WTC11 (cell line): ENCODE data around the gene KDM2A. TPM values are rescaled to one million over a fixed set of nuclear protein-coding genes. Genes with fewer than 3 reads are reported as not detected.

Experiments used
- ATAC-seq: fragments of 200-7000 bp; cut with Tn5 transposase; 2 replicates; pipeline ENCODE4 v1.10.0; 2021; ENCODE audit warnings: mild to moderate bottlenecking, moderate library complexity
- CTCF ChIA-PET: fragments of 300-600 bp; sonication (Branson Sonifier 250); formaldehyde crosslinking; loops from one replicate; lab custom pipeline; 2021; ENCODE audit warnings: antibody characterized with exemption; lab: Charles Lee
- POLR2A ChIA-PET: fragments of 350-600 bp; sonication (Branson Sonifier 250); formaldehyde crosslinking; loops from one replicate; lab custom pipeline; 2021; ENCODE audit warnings: antibody characterized with exemption; lab: Charles Lee
- DNase-seq: peaks from one replicate; pipeline ENCODE4 v3.0.0; 2021; ENCODE audit warnings: low spot score
- H3K27ac Mint-ChIP-seq: 2 replicates; pipeline ENCODE4 v1.8.0; 2021; ENCODE audit warnings: mixed read lengths
- H3K27me3 Mint-ChIP-seq: 2 replicates; pipeline ENCODE4 v1.8.0; 2021; ENCODE audit warnings: low read depth, mild to moderate bottlenecking, moderate library complexity, mixed read lengths
- H3K36me3 Mint-ChIP-seq: 2 replicates; pipeline ENCODE4 v1.8.0; 2021; ENCODE audit warnings: mixed read lengths
- H3K4me1 Mint-ChIP-seq: 2 replicates; pipeline ENCODE4 v1.8.0; 2022; ENCODE audit warnings: mixed read lengths
- H3K4me3 Mint-ChIP-seq: 2 replicates; pipeline ENCODE4 v1.8.0; 2021; ENCODE audit warnings: mild to moderate bottlenecking, moderate library complexity, mixed read lengths
- H3K9me3 Mint-ChIP-seq: 2 replicates; pipeline ENCODE4 v1.8.0; 2021; ENCODE audit warnings: mixed read lengths
- ELF4 ChIP-seq: sonication (generic); formaldehyde crosslinking; IDR thresholded peaks from 2 replicates; pipeline ENCODE4 v1.8.1; 2022; ENCODE audit warnings: low read depth, mild to moderate bottlenecking, moderate library complexity, missing genetic modification reagents
- ERG ChIP-seq: fragments of 250-450 bp; sonication (Bioruptor Pico); IDR thresholded peaks from 2 replicates; pipeline ENCODE4 v1.8.0; 2021; ENCODE audit warnings: mild to moderate bottlenecking
- NR2C2 ChIP-seq: sonication (generic); formaldehyde crosslinking; IDR thresholded peaks from 2 replicates; pipeline ENCODE4 v1.8.0; 2022; ENCODE audit warnings: mild to moderate bottlenecking, missing genetic modification reagents
- OVOL2 ChIP-seq: fragments of 250-450 bp; sonication (Bioruptor Pico); IDR thresholded peaks from 2 replicates; pipeline ENCODE4 v1.9.0; 2021; ENCODE audit warnings: mild to moderate bottlenecking, borderline replicate concordance
- RELA ChIP-seq: sonication (generic); formaldehyde crosslinking; IDR thresholded peaks from 2 replicates; pipeline ENCODE4 v1.8.1; 2022; ENCODE audit warnings: missing genetic modification reagents, mild to moderate bottlenecking, borderline replicate concordance
- RORB ChIP-seq: fragments of 250-450 bp; sonication (Bioruptor Pico); IDR thresholded peaks from 2 replicates; pipeline ENCODE4 v1.9.0; 2021; ENCODE audit warnings: mild to moderate bottlenecking
- ZNF121 ChIP-seq: sonication (generic); formaldehyde crosslinking; IDR thresholded peaks from 2 replicates; pipeline ENCODE4 v1.8.0; 2023; ENCODE audit warnings: missing genetic modification reagents
- ZNF138 ChIP-seq: sonication (generic); formaldehyde crosslinking; conservative IDR thresholded peaks from 2 replicates; pipeline ENCODE4 v1.8.1; 2022; ENCODE audit warnings: mild to moderate bottlenecking, moderate library complexity, missing genetic modification reagents
- ZNF232 ChIP-seq: sonication (generic); formaldehyde crosslinking; IDR thresholded peaks from 2 replicates; pipeline ENCODE4 v1.8.0; 2022; ENCODE audit warnings: mild to moderate bottlenecking, missing genetic modification reagents
- ZNF532 ChIP-seq: fragments of 250-450 bp; sonication (Bioruptor Pico); IDR thresholded peaks from 2 replicates; pipeline ENCODE4 v1.9.0; 2021; ENCODE audit warnings: mild to moderate bottlenecking, borderline replicate concordance
- total RNA-seq: library from RNA; stranded (reverse); gene quantifications from 3 replicates; pipeline ENCODE4 v1.2.3, GENCODE V29; 2021
- TF ChIP-seq, protein P1 (sequence below): sonication (generic); formaldehyde crosslinking; IDR thresholded peaks from 2 replicates; pipeline ENCODE4 v1.8.0; 2023; ENCODE audit warnings: missing genetic modification reagents, mild to moderate bottlenecking, borderline replicate concordance
- TF ChIP-seq, protein P2 (sequence below): sonication (generic); formaldehyde crosslinking; IDR thresholded peaks from 2 replicates; pipeline ENCODE4 v1.8.1; 2023; ENCODE audit warnings: mild to moderate bottlenecking, missing genetic modification reagents, borderline replicate concordance
- TF ChIP-seq, protein P3 (sequence below): sonication (generic); formaldehyde crosslinking; IDR thresholded peaks from 2 replicates; pipeline ENCODE4 v1.8.1; 2022; ENCODE audit warnings: low read depth, mild to moderate bottlenecking, moderate library complexity, missing genetic modification reagents, borderline replicate concordance
- TF ChIP-seq, protein P4 (sequence below): fragments of 250-450 bp; sonication (Bioruptor Pico); conservative IDR thresholded peaks from 2 replicates; pipeline ENCODE4 v1.9.0; 2021; ENCODE audit warnings: mild to moderate bottlenecking
- TF ChIP-seq, protein P5 (sequence below): sonication (generic); formaldehyde crosslinking; IDR thresholded peaks from 2 replicates; pipeline ENCODE4 v1.8.1; 2022; ENCODE audit warnings: mild to moderate bottlenecking, missing genetic modification reagents, moderate library complexity, borderline replicate concordance

The KDM2A gene
- total RNA-seq, 1 experiment from 2014 or later: 58.0 TPM

DNA sequence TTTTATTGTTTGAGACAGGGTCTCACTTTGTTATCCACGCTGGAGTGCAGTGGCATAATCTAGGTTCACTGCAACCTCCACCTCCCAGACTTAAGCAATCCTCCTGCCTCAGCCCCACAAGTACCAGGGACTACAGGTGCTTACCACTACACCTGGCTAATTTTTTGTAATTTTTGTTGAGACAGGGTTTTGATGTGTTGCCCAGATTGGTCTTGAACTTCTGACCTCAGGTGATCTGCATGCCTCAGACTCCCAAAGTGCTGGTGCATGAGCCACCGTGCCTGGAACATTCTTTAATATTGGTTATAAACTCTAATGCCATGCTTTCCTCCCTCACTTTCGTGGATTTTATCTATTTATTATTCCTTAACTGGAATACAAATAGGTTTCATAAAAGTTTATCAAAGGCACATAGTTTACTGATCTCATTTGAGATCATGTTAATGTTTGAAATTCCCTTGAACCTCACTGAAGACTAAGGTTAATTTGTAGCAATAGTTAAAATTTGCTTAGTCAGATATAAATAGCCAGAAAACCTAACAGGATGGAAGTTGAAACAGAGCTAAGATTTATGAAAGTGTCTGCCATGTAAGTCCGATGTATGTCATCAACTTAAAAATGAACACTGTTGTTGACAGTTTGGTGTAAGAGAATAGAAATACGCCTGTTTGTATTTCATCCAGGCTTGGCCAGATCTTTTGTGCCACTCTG, 27.6 kb downstream of the KDM2A start (continued):
- TF ChIP-seq, protein P1, sequence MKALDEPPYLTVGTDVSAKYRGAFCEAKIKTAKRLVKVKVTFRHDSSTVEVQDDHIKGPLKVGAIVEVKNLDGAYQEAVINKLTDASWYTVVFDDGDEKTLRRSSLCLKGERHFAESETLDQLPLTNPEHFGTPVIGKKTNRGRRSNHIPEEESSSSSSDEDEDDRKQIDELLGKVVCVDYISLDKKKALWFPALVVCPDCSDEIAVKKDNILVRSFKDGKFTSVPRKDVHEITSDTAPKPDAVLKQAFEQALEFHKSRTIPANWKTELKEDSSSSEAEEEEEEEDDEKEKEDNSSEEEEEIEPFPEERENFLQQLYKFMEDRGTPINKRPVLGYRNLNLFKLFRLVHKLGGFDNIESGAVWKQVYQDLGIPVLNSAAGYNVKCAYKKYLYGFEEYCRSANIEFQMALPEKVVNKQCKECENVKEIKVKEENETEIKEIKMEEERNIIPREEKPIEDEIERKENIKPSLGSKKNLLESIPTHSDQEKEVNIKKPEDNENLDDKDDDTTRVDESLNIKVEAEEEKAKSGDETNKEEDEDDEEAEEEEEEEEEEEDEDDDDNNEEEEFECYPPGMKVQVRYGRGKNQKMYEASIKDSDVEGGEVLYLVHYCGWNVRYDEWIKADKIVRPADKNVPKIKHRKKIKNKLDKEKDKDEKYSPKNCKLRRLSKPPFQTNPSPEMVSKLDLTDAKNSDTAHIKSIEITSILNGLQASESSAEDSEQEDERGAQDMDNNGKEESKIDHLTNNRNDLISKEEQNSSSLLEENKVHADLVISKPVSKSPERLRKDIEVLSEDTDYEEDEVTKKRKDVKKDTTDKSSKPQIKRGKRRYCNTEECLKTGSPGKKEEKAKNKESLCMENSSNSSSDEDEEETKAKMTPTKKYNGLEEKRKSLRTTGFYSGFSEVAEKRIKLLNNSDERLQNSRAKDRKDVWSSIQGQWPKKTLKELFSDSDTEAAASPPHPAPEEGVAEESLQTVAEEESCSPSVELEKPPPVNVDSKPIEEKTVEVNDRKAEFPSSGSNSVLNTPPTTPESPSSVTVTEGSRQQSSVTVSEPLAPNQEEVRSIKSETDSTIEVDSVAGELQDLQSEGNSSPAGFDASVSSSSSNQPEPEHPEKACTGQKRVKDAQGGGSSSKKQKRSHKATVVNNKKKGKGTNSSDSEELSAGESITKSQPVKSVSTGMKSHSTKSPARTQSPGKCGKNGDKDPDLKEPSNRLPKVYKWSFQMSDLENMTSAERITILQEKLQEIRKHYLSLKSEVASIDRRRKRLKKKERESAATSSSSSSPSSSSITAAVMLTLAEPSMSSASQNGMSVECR (CRISPR knock-in tag): no peak
- TF ChIP-seq ERG (CRISPR knock-in tag): no peak

DNA sequence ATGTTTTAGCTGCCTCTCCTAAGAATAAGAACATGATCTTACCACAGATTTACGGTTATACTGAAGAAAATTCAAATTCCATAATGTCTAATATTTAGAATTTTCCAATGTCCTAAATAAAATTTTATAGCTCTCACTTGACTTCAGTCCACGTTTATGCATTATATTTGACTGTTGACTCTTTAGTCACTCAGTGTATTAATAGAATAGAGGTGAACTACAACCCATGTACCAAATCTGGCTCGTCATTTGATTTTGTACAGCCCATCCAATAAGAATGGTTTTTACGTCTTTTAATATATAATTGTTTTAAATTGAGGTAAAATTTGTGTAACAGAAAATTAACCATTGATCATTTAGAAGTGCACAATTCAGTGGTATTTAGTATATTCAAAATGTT, 34.9 kb downstream of the KDM2A start:
- DNase-seq (no peak), ATAC-seq (no peak)
- no peak overlapping the region for H3K4me3 Mint-ChIP-seq
- no peak overlapping the region for H3K27ac Mint-ChIP-seq
- POLR2A ChIA-PET: no interaction called here
- H3K4me1 Mint-ChIP-seq: peaks cover 9% of the 10 kb centered on the region
- H3K27me3 Mint-ChIP-seq: no peaks in the 10 kb centered on the region
- CTCF ChIA-PET: interaction anchor here (2.0 to 2.7 kb wide), 2 partner anchors 35 to 72 kb away, joined by 5 to 6 read pairs; partner anchors contain the start of gene KDM2A
- no peaks in the 10 kb centered on the region for H3K9me3 Mint-ChIP-seq
- peaks cover 17% of the 10 kb centered on the region for H3K36me3 Mint-ChIP-seq
- TF ChIP-seq RORB (CRISPR knock-in tag) (no peak), ZNF138 (CRISPR knock-in tag) (no peak), ZNF232 (CRISPR knock-in tag) (no peak), ZNF532 (CRISPR knock-in tag) (no peak), OVOL2 (CRISPR knock-in tag) (no peak), ZNF121 (CRISPR knock-in tag) (no peak), RELA (CRISPR knock-in tag) (no peak), NR2C2 (CRISPR knock-in tag) (no peak), ELF4 (CRISPR knock-in tag) (no peak)
- TF ChIP-seq, protein P2, sequence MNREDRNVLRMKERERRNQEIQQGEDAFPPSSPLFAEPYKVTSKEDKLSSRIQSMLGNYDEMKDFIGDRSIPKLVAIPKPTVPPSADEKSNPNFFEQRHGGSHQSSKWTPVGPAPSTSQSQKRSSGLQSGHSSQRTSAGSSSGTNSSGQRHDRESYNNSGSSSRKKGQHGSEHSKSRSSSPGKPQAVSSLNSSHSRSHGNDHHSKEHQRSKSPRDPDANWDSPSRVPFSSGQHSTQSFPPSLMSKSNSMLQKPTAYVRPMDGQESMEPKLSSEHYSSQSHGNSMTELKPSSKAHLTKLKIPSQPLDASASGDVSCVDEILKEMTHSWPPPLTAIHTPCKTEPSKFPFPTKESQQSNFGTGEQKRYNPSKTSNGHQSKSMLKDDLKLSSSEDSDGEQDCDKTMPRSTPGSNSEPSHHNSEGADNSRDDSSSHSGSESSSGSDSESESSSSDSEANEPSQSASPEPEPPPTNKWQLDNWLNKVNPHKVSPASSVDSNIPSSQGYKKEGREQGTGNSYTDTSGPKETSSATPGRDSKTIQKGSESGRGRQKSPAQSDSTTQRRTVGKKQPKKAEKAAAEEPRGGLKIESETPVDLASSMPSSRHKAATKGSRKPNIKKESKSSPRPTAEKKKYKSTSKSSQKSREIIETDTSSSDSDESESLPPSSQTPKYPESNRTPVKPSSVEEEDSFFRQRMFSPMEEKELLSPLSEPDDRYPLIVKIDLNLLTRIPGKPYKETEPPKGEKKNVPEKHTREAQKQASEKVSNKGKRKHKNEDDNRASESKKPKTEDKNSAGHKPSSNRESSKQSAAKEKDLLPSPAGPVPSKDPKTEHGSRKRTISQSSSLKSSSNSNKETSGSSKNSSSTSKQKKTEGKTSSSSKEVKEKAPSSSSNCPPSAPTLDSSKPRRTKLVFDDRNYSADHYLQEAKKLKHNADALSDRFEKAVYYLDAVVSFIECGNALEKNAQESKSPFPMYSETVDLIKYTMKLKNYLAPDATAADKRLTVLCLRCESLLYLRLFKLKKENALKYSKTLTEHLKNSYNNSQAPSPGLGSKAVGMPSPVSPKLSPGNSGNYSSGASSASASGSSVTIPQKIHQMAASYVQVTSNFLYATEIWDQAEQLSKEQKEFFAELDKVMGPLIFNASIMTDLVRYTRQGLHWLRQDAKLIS (CRISPR knock-in tag): no peak
- TF ChIP-seq, protein P3, sequence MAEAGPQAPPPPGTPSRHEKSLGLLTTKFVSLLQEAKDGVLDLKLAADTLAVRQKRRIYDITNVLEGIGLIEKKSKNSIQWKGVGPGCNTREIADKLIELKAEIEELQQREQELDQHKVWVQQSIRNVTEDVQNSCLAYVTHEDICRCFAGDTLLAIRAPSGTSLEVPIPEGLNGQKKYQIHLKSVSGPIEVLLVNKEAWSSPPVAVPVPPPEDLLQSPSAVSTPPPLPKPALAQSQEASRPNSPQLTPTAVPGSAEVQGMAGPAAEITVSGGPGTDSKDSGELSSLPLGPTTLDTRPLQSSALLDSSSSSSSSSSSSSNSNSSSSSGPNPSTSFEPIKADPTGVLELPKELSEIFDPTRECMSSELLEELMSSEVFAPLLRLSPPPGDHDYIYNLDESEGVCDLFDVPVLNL (CRISPR knock-in tag): no peak
- TF ChIP-seq, protein P4, sequence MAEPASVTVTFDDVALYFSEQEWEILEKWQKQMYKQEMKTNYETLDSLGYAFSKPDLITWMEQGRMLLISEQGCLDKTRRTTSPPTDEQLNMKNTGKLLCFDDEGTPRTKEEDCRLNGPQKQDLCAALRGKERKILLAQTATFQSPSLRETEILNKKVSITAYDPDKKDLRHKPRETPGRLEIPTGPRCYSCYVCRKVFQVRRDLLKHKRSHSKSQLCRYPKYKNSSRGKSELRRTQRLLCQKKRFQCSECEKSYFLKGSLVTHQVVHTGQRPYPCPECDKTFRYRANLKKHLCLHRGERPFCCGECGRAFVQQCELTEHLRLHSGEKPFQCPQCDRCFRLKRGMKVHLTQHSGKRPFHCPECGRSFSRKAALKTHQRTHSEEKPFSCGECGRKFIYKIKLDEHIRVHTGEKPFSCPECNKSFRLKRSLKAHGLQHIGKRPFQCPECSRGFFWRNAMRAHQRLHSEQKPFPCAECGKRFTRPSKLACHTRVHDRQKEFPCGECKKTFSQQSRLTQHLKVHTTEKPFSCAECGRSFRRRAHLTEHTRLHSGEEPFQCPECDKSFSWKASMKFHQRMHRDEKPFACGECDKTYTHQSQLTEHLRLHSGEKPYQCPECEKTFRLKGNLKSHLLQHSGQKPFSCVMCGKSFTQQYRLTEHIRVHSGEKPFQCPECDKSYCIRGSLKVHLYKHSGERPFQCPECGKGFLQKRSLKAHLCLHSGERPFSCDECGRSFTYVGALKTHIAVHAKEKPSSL (CRISPR knock-in tag): no peak
- TF ChIP-seq, protein P5, sequence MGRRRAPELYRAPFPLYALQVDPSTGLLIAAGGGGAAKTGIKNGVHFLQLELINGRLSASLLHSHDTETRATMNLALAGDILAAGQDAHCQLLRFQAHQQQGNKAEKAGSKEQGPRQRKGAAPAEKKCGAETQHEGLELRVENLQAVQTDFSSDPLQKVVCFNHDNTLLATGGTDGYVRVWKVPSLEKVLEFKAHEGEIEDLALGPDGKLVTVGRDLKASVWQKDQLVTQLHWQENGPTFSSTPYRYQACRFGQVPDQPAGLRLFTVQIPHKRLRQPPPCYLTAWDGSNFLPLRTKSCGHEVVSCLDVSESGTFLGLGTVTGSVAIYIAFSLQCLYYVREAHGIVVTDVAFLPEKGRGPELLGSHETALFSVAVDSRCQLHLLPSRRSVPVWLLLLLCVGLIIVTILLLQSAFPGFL (CRISPR knock-in tag): no peak
